Mononuclear cell (primary cell): Measurements from ENCODE around the gene DCANP1. TPM values are rescaled to one million over a fixed set of nuclear protein-coding genes. Genes with fewer than 3 reads are reported as not detected.

Experiments used
- H3K27me3 ChIP-seq: 2 replicates; pipeline ENCODE4 v1.6.0; 2011; ENCODE audit warnings: low read length, control low read depth; ENCODE audit not compliant: insufficient read depth
- H3K4me1 ChIP-seq: 2 replicates; pipeline ENCODE4 v1.5.1; 2011; ENCODE audit warnings: mild to moderate bottlenecking, low read length, control low read depth; ENCODE audit not compliant: insufficient read depth
- H3K4me3 ChIP-seq: 2 replicates; pipeline ENCODE4 v1.5.1; 2011; ENCODE audit warnings: mild to moderate bottlenecking, low read length, moderate library complexity
- H3K9me3 ChIP-seq: 2 replicates; pipeline ENCODE4 v1.5.1; 2011; ENCODE audit warnings: low read depth, mild to moderate bottlenecking, control low read depth, low read length
- total RNA-seq: library from RNA; depleted of rRNA; stranded (reverse); fragments of >200 nt; gene quantifications from one replicate; pipeline ENCODE4 v1.2.3, GENCODE V29; 2012

DCANP1 gene
- total RNA-seq, 1 donor = 0.10 TPM

- Histone ChIP-seq H3K27me3 (no peaks in the 10 kb centered on the region), H3K9me3 (no peaks in the 10 kb centered on the region), H3K4me1 (peaks cover 51% of the 10 kb centered on the region), H3K4me3 (peak overlapping the region; percentile 81)
Measured at GRCh38 chr5:135399794-135400542, 47.2 kb downstream of the DCANP1 start.

GRCh38 chr5:135398855-135399793, 48.0 kb downstream of the DCANP1 start, which contains the start of gene MACROH2A1:
Gene MACROH2A1 (minus strand): TSS chr5:135399231. CDS start chr5:135389093, 10,138 bp downstream.
- no peaks in the 10 kb centered on the region for H3K27me3 ChIP-seq
- H3K4me1 ChIP-seq = peaks cover 60% of the 10 kb centered on the region
- peak within 1 kb of the TSS; percentile 81 for H3K4me3 ChIP-seq
- no peaks in the 10 kb centered on the region for H3K9me3 ChIP-seq

GRCh38 chr5:135398160-135398854, 48.8 kb downstream of the DCANP1 start:
- H3K4me1 ChIP-seq = peaks cover 68% of the 10 kb centered on the region
- no peaks in the 10 kb centered on the region for H3K27me3 ChIP-seq
- no peaks in the 10 kb centered on the region for H3K9me3 ChIP-seq
- H3K4me3 ChIP-seq = peak overlapping the region; percentile 81

GRCh38 chr5:135397084-135397483, 50.1 kb downstream of the DCANP1 start:
- Histone ChIP-seq H3K4me1 (peaks cover 80% of the 10 kb centered on the region), H3K4me3 (no peak overlapping the region), H3K27me3 (no peaks in the 10 kb centered on the region), H3K9me3 (no peaks in the 10 kb centered on the region)

- H3K4me1 ChIP-seq = peaks cover 85% of the 10 kb centered on the region
Measured at GRCh38 chr5:135396459-135397055, 50.6 kb downstream of the DCANP1 start.

GRCh38 chr5:135395866-135396265, 51.3 kb downstream of the DCANP1 start:
- Histone ChIP-seq H3K9me3 (no peaks in the 10 kb centered on the region), H3K27me3 (no peaks in the 10 kb centered on the region), H3K4me3 (no peak overlapping the region), H3K4me1 (peaks cover 91% of the 10 kb centered on the region)

More at GRCh38 chr5:135396459-135397055, 50.6 kb downstream of the DCANP1 start:
- Histone ChIP-seq H3K9me3 (no peaks in the 10 kb centered on the region), H3K27me3 (no peaks in the 10 kb centered on the region), H3K4me3 (no peak overlapping the region)

GRCh38 chr5:135395451-135395850, 51.7 kb downstream of the DCANP1 start:
- Histone ChIP-seq H3K4me3 (no peak overlapping the region), H3K4me1 (peaks cover 91% of the 10 kb centered on the region), H3K27me3 (no peaks in the 10 kb centered on the region)

More at GRCh38 chr5:135395451-135395850, 51.7 kb downstream of the DCANP1 start:
- no peaks in the 10 kb centered on the region for H3K9me3 ChIP-seq

Other genes with a start within 250 kb of the DCANP1 start
- gene MACROH2A1, start 48.1 kb downstream of the DCANP1 start, total RNA-seq = 337 TPM
- under 0.01 TPM for gene TIFAB, start 5.0 kb upstream of the DCANP1 start, total RNA-seq
- not detected for gene NEUROG1, start 88.6 kb upstream of the DCANP1 start, total RNA-seq
- gene CXCL14, start 131.6 kb upstream of the DCANP1 start, total RNA-seq = not detected